ENCODE results near the gene DFFB.

The DFFB gene

DNA sequence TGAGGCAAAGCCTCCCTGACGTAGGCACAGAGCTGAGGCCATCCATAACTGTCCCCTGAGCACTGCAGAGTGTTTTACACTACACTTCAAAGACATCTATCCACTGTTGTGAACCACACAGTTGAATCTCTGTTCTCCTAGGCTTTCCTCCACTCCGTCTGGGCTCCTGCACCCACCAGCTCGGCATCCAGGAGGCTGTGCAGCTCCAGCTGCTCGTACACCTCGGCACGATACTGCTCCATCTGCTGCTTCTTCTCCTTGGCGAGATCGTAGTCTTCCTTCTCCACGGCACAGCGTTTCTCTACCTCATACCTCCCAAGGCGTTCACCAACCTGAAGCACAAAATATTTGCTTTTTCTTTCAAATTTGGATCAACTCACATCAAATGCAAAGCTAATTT lies 18.5 kb upstream of the DFFB start:
- ChIA-PET CTCF (interaction anchor here (1.4 kb wide), 1 partner anchor 10 kb away, joined by 3 read pairs; no protein-coding TSS in a partner anchor), POLR2A (interaction anchor here (1.0 kb wide), 1 partner anchor 18 kb away, joined by 3 read pairs; the partner anchor contains the start of genes CEP104 and DFFB)
- Histone ChIP-seq H3K36me3 (ENCODE audit: control insufficient read depth in 2 of 2, insufficient read depth in 1 of 2, low read length in 2 of 2) (peaks cover 28 to 93% of the 10 kb centered on the region in 2 experiments), H3K4me1 (ENCODE audit: control insufficient read depth, insufficient read depth, low read length) (no peaks in the 10 kb centered on the region), H3K4me3 (ENCODE audit: low read depth, low read length) (no peak overlapping the region), H3K27ac (ENCODE audit: extremely low read depth, low read depth, low read length) (no peak overlapping the region), H3K9me3 (ENCODE audit: control insufficient read depth, insufficient read depth, low read depth, low read length) (no peaks in the 10 kb centered on the region)
- no peak for TF ChIP-seq PRDM1 (tag by site-specific recombination; IDR thresholded peaks at IDR 0.05)
- TF ChIP-seq, protein P1, sequence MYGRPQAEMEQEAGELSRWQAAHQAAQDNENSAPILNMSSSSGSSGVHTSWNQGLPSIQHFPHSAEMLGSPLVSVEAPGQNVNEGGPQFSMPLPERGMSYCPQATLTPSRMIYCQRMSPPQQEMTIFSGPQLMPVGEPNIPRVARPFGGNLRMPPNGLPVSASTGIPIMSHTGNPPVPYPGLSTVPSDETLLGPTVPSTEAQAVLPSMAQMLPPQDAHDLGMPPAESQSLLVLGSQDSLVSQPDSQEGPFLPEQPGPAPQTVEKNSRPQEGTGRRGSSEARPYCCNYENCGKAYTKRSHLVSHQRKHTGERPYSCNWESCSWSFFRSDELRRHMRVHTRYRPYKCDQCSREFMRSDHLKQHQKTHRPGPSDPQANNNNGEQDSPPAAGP (tag by site-specific recombination; IDR thresholded peaks at IDR 0.05), result no peak
- no peak for TF ChIP-seq ZBTB20 (tag by site-specific recombination; IDR thresholded peaks at IDR 0.05)
- TF ChIP-seq, protein P2, sequence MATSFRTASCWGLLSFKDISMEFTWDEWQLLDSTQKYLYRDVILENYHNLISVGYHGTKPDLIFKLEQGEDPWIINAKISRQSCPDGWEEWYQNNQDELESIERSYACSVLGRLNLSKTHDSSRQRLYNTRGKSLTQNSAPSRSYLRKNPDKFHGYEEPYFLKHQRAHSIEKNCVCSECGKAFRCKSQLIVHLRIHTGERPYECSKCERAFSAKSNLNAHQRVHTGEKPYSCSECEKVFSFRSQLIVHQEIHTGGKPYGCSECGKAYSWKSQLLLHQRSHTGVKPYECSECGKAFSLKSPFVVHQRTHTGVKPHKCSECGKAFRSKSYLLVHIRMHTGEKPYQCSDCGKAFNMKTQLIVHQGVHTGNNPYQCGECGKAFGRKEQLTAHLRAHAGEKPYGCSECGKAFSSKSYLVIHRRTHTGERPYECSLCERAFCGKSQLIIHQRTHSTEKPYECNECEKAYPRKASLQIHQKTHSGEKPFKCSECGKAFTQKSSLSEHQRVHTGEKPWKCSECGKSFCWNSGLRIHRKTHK (tag by site-specific recombination; IDR thresholded peaks at IDR 0.05), result no peak
- TF ChIP-seq GLIS1 (tag by site-specific recombination; IDR thresholded peaks at IDR 0.05), result no peak
- no peak for TF ChIP-seq KLF16 (tag by site-specific recombination; IDR thresholded peaks at IDR 0.05)
- TF ChIP-seq OSR2 (tag by site-specific recombination; IDR thresholded peaks at IDR 0.05), result no peak
- no peak for TF ChIP-seq KLF10 (tag by site-specific recombination; IDR thresholded peaks at IDR 0.05)
- TF ChIP-seq, protein P3, sequence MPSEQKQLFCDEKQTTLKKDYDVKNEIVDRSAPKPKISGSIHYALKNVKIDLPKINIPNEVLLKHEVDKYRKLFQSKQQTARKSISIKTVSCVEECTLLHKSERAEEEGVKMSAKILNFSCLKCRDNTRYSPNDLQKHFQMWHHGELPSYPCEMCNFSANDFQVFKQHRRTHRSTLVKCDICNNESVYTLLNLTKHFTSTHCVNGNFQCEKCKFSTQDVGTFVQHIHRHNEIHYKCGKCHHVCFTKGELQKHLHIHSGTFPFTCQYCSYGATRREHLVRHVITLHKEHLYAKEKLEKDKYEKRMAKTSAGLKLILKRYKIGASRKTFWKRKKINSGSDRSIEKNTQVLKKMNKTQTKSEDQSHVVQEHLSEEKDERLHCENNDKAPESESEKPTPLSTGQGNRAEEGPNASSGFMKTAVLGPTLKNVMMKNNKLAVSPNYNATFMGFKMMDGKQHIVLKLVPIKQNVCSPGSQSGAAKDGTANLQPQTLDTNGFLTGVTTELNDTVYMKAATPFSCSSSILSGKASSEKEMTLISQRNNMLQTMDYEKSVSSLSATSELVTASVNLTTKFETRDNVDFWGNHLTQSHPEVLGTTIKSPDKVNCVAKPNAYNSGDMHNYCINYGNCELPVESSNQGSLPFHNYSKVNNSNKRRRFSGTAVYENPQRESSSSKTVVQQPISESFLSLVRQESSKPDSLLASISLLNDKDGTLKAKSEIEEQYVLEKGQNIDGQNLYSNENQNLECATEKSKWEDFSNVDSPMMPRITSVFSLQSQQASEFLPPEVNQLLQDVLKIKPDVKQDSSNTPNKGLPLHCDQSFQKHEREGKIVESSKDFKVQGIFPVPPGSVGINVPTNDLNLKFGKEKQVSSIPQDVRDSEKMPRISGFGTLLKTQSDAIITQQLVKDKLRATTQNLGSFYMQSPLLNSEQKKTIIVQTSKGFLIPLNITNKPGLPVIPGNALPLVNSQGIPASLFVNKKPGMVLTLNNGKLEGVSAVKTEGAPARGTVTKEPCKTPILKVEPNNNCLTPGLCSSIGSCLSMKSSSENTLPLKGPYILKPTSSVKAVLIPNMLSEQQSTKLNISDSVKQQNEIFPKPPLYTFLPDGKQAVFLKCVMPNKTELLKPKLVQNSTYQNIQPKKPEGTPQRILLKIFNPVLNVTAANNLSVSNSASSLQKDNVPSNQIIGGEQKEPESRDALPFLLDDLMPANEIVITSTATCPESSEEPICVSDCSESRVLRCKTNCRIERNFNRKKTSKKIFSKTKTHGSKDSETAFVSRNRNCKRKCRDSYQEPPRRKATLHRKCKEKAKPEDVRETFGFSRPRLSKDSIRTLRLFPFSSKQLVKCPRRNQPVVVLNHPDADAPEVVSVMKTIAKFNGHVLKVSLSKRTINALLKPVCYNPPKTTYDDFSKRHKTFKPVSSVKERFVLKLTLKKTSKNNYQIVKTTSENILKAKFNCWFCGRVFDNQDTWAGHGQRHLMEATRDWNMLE (tag by site-specific recombination; conservative IDR thresholded peaks at IDR 0.05; ENCODE audit: low read depth), result no peak
- TF ChIP-seq ZNF664 (tag by site-specific recombination; IDR thresholded peaks at IDR 0.05), result no peak
- TF ChIP-seq ZNF2 (tag by site-specific recombination; IDR thresholded peaks at IDR 0.05), result no peak
- no peak for TF ChIP-seq ZBTB17 (tag by site-specific recombination; IDR thresholded peaks at IDR 0.05)
- TF ChIP-seq, protein P4, sequence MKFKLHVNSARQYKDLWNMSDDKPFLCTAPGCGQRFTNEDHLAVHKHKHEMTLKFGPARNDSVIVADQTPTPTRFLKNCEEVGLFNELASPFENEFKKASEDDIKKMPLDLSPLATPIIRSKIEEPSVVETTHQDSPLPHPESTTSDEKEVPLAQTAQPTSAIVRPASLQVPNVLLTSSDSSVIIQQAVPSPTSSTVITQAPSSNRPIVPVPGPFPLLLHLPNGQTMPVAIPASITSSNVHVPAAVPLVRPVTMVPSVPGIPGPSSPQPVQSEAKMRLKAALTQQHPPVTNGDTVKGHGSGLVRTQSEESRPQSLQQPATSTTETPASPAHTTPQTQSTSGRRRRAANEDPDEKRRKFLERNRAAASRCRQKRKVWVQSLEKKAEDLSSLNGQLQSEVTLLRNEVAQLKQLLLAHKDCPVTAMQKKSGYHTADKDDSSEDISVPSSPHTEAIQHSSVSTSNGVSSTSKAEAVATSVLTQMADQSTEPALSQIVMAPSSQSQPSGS (tag by site-specific recombination; IDR thresholded peaks at IDR 0.05; ENCODE audit: low read depth), result no peak
- TF ChIP-seq ZNF830 (tag by site-specific recombination; IDR thresholded peaks at IDR 0.05; ENCODE audit: low read depth), result no peak
- TF ChIP-seq ZNF132 (tag by site-specific recombination; IDR thresholded peaks at IDR 0.05; ENCODE audit: borderline replicate concordance), result no peak
- no peak for TF ChIP-seq ZBTB48 (tag by site-specific recombination; IDR thresholded peaks at IDR 0.05)

DNA sequence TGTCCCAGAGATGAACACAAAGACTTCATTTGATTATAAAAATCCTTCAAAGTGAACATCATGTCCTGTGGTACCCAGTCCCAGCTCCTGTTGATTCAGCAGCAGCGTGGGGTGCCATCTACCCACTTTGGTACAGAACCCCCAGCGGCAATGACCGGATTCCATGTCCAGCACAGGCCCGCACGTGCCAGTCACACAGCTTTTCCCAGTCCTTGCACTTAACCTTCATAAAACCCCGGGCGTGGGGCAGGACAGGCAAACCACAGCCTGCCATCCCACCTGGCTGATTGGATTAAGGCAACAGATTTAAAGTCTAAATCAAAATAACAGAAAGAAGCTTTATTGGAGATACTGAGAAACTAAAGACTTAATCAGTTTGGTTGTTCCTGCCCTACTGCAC lies 15.8 kb upstream of the DFFB start:
- TF ChIP-seq, protein P5, sequence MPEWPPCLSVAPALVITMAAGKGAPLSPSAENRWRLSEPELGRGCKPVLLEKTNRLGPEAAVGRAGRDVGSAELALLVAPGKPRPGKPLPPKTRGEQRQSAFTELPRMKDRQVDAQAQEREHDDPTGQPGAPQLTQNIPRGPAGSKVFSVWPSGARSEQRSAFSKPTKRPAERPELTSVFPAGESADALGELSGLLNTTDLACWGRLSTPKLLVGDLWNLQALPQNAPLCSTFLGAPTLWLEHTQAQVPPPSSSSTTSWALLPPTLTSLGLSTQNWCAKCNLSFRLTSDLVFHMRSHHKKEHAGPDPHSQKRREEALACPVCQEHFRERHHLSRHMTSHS (tag by site-specific recombination; IDR thresholded peaks at IDR 0.05), result no peak
- TF ChIP-seq, protein P2 (tag by site-specific recombination; IDR thresholded peaks at IDR 0.05), result no peak
- TF ChIP-seq, protein P6, sequence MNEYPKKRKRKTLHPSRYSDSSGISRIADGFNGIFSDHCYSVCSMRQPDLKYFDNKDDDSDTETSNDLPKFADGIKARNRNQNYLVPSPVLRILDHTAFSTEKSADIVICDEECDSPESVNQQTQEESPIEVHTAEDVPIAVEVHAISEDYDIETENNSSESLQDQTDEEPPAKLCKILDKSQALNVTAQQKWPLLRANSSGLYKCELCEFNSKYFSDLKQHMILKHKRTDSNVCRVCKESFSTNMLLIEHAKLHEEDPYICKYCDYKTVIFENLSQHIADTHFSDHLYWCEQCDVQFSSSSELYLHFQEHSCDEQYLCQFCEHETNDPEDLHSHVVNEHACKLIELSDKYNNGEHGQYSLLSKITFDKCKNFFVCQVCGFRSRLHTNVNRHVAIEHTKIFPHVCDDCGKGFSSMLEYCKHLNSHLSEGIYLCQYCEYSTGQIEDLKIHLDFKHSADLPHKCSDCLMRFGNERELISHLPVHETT (tag by site-specific recombination; IDR thresholded peaks at IDR 0.05), result no peak
- TF ChIP-seq, protein P7, sequence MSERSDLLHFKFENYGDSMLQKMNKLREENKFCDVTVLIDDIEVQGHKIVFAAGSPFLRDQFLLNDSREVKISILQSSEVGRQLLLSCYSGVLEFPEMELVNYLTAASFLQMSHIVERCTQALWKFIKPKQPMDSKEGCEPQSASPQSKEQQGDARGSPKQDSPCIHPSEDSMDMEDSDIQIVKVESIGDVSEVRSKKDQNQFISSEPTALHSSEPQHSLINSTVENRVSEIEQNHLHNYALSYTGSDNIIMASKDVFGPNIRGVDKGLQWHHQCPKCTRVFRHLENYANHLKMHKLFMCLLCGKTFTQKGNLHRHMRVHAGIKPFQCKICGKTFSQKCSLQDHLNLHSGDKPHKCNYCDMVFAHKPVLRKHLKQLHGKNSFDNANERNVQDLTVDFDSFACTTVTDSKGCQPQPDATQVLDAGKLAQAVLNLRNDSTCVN (tag by site-specific recombination; optimal IDR thresholded peaks at IDR 0.05), result no peak
- H3K27ac ChIP-seq (ENCODE audit: extremely low read depth, low read depth, low read length), result no peak overlapping the region
- POLR2A ChIA-PET, result no interaction called here
- peaks cover 31 to 91% of the 10 kb centered on the region in 2 experiments for H3K36me3 ChIP-seq (ENCODE audit: control insufficient read depth in 2 of 2, insufficient read depth in 1 of 2, low read length in 2 of 2)
- H3K4me3 ChIP-seq (ENCODE audit: low read depth, low read length), result no peak overlapping the region
- no peaks in the 10 kb centered on the region for H3K9me3 ChIP-seq (ENCODE audit: control insufficient read depth, insufficient read depth, low read depth, low read length)
- CTCF ChIA-PET, result no interaction called here
- H3K4me1 ChIP-seq (ENCODE audit: control insufficient read depth, insufficient read depth, low read length), result no peaks in the 10 kb centered on the region

Data from HEK293 (cell line).